ENCODE results near the gene TRIM31.

Gene TRIM31

DNA sequence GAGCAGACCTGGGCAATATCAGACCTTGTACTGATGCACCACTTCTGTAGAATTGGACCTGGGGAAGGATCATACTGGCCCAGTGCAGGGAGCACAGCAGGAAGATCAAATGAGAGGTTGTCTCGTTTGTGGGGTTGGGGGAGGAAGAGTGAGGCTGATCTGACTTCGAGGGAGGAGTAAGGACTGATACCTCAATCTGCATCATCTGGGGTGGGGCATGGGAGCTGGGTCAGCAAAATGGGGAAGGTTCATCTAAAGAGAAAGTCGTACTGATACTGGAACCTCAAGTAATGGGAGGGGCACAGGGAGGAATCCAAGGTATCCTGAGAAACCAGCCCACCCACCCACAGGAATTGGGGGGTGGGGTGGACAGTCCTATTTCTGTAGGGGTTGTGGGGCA lies 41.0 kb downstream of the TRIM31 start:
- Histone ChIP-seq H3K4me3 (ENCODE audit: low read depth, low read length) (no peak overlapping the region), H3K36me3 (peaks cover 16% of the 10 kb centered on the region), H3K27ac (no peak overlapping the region), H3K27me3 (ENCODE audit: insufficient read depth, low read depth, severe bottlenecking) (peaks cover 38% of the 10 kb centered on the region), H3K9me3 (ENCODE audit: severe bottlenecking) (no peaks in the 10 kb centered on the region)
- no peak for DNase-seq
- TF ChIP-seq, protein P1, sequence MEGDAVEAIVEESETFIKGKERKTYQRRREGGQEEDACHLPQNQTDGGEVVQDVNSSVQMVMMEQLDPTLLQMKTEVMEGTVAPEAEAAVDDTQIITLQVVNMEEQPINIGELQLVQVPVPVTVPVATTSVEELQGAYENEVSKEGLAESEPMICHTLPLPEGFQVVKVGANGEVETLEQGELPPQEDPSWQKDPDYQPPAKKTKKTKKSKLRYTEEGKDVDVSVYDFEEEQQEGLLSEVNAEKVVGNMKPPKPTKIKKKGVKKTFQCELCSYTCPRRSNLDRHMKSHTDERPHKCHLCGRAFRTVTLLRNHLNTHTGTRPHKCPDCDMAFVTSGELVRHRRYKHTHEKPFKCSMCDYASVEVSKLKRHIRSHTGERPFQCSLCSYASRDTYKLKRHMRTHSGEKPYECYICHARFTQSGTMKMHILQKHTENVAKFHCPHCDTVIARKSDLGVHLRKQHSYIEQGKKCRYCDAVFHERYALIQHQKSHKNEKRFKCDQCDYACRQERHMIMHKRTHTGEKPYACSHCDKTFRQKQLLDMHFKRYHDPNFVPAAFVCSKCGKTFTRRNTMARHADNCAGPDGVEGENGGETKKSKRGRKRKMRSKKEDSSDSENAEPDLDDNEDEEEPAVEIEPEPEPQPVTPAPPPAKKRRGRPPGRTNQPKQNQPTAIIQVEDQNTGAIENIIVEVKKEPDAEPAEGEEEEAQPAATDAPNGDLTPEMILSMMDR (IDR thresholded peaks at IDR 0.05; ENCODE audit: low read depth, low read length): no peak

DNA sequence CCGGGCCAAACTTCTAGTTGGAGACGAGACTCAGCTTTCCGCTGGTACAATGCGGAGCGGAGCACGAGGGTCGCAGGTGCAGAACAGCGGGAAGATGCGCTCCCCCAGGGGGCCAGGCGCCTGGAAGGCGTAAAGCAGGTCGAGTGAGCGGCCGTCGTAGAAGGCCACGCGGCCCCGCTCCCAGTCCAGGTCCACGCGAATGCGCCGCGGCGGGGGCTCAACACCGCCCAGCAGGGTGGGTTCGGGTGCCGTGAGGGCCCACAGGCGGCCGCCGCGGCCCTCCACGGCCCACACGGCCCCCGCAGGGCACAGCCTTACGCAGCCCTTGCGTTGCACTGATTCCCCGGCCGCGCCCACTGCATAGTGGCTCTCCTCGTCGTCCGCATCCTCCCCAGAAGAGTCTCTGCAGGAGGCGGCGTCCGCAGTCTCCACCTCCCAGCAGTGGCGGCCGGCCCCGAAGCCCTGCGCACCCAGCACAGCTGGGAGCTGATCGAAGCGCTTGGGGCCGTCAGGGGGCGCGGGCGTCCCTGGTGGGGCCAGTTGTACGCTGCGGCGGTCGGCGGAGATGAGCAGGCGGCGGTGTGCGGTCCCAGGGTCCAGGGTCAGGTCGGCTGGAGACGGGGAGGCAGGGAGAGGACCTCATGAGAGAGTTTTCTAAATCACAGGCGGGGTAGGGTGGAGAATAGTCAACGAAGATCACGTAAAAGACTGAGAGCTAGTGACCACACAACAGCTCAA lies 41.6 kb downstream of the TRIM31 start:
- no peak overlapping the region for H3K4me3 ChIP-seq (ENCODE audit: low read depth, low read length)
- no peak overlapping the region for H3K27ac ChIP-seq
- TF ChIP-seq, protein P1 (IDR thresholded peaks at IDR 0.05; ENCODE audit: low read depth, low read length): no peak
- H3K36me3 ChIP-seq: peaks cover 16% of the 10 kb centered on the region
- H3K27me3 ChIP-seq (ENCODE audit: insufficient read depth, low read depth, severe bottlenecking): peaks cover 32% of the 10 kb centered on the region
- H3K9me3 ChIP-seq (ENCODE audit: severe bottlenecking): no peaks in the 10 kb centered on the region
- no peak for DNase-seq

DNA sequence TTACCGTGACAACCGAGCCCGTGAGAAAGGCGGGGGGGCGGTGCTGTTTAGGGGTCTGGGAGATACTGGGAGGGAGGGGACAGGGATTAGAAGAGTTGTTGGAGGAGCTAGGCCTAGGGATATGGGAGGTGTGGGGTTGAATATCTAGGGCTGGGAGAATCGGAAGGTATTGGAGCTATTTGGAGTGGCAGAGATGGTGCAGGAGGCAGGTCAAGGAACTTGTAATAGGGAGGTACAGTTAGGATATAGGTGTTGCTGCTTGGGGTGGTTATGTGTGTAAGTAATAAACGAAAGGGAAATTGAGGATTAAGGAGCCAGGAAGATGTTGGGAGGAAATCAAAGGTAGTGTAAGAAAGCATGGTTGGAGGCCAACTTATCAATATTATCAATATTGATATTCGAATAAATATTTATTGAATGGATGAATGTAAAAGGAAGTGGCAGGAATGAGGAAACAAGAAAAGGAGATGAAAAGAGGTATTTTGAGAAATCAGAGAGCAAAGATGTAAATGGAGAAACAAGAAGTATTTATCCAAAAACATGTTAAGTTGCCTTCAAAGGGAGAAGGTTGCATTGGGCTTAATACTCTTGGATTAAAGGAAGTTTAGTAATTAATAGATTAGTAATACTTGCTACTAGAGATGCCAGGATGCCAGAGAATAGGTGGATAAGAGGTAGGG lies 45.3 kb downstream of the TRIM31 start:
- H3K27ac ChIP-seq: peak overlapping the region; percentile 79

DNA sequence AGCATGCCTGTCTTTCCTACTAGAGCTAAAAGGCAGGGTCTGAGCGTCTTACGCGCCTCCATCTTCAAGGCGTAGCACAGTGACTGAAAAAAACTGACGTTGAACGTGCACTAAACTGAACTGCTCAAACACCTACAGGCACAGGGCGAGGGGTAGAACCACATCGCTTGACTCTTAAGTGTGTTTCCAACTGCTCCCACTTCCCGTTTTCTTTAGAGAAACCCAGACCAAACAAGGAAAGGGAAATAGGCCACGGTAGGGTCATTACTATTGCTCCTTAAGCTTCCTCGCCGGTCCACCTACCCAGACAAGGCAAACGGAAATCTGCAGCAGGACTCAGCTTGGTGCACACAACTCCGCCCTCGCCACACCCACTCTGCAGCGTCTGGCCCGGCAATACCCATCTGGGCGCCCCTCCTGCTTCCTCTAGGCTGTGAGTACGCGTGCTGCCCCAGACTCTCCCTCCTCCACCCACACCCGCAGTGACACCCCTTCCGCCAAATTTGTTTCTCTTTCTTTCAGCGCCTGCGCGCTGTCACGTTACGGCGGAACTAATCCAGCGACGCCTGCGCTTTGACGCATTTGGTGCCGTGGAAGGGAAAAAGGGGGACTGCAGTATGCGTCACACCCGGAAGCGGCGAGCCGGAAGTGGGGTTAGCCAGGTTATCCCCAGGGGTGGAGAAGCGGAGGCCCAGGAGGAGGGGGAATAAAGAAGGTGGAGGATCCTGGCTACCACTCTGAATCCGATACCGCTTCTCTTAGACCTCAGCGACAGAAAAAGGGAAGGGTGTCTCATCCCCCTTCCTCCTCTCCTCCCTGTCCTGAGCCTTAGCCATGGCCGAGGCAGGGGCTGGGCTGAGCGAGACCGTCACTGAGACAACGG lies 46.1 kb downstream of the TRIM31 start, which contains the start of gene PPP1R11:
Gene PPP1R11, plus strand, starts transcription at position 622 of the 883 bp plus-strand sequence. Its CDS starts 213 bp downstream, at position 835.
- no peaks in the 10 kb centered on the region for H3K9me3 ChIP-seq (ENCODE audit: severe bottlenecking)
- H3K27me3 ChIP-seq (ENCODE audit: insufficient read depth, low read depth, severe bottlenecking): no peaks in the 10 kb centered on the region
- H3K27ac ChIP-seq: peak within 1 kb of the TSS; percentile 93
- peak within 1 kb of the TSS; percentile 90 for H3K4me3 ChIP-seq (ENCODE audit: low read depth, low read length)
- peaks cover 30% of the 10 kb centered on the region for H3K36me3 ChIP-seq
- TF ChIP-seq, protein P1 (IDR thresholded peaks at IDR 0.05; ENCODE audit: low read depth, low read length): no peak
- peak; percentile 100 for DNase-seq

More for the DNA sequence above, 45.3 kb downstream of the TRIM31 start:
- Histone ChIP-seq H3K9me3 (ENCODE audit: severe bottlenecking) (no peaks in the 10 kb centered on the region), H3K27me3 (ENCODE audit: insufficient read depth, low read depth, severe bottlenecking) (no peaks in the 10 kb centered on the region), H3K36me3 (peaks cover 30% of the 10 kb centered on the region), H3K4me3 (ENCODE audit: low read depth, low read length) (peak overlapping the region; percentile 90)
- TF ChIP-seq, protein P1 (IDR thresholded peaks at IDR 0.05; ENCODE audit: low read depth, low read length): no peak
- peak; percentile 97 for DNase-seq

DNA sequence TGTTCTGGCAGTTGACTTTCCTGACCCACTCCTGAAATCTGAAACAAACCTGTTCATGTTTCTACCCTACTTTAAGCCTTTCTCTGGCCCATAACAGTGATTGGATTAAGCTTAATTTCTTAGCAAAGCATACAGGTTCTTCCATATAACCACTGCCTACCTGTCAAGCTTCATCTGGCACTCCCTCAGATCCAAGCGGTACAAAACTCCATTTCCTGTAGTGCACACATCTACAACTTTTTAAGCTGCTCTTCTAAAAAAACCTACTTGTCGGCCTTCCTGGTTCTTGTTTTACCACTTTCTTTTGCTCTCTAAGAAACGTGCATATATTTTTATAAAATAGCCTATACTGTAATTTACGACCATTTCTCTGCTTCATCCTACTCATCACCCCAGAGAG lies 46.8 kb downstream of the TRIM31 start:
- H3K9me3 ChIP-seq (ENCODE audit: severe bottlenecking): no peaks in the 10 kb centered on the region
- H3K27ac ChIP-seq: peak overlapping the region; percentile 93
- H3K36me3 ChIP-seq: peaks cover 30% of the 10 kb centered on the region
- H3K27me3 ChIP-seq (ENCODE audit: insufficient read depth, low read depth, severe bottlenecking): no peaks in the 10 kb centered on the region
- H3K4me3 ChIP-seq (ENCODE audit: low read depth, low read length): peak overlapping the region; percentile 90
- no peak for DNase-seq
- TF ChIP-seq, protein P1 (IDR thresholded peaks at IDR 0.05; ENCODE audit: low read depth, low read length): no peak

Data from WERI-Rb-1 (cell line).